Measurements from ENCODE around the gene GABRR2. TPM values are rescaled to one million over a fixed set of nuclear protein-coding genes. Genes with fewer than 3 reads are reported as not detected.

The GABRR2 gene
- total and polyA plus RNA-seq, 2 of the 4 experiments (the other 2 are of a cell fraction), result 0.26 TPM; not detected in 1

GRCh38 chr6:89222712-89223039 is 92.4 kb downstream of the GABRR2 start:
- ATAC-seq (ENCODE audit: low read depth) (no peak), DNase-seq (no peak)
- Histone ChIP-seq H3K27ac (ENCODE audit: insufficient read depth, low read length) (no peak overlapping the region), H3K79me1 (ENCODE audit: low read depth in 1 of 2, low read length in 2 of 2) (no peaks in the 10 kb centered on the region), H4K91ac (ENCODE audit: insufficient read depth, low read depth, low read length) (no peak overlapping the region), H3K9ac (ENCODE audit: low read depth, low read length) (no peak overlapping the region), H2BK5ac (ENCODE audit: low read depth, low read length, poor library complexity, severe bottlenecking) (no peak overlapping the region), H4K8ac (ENCODE audit: low read depth in 2 of 2, low read length in 2 of 2) (no peak overlapping the region), H3K4me1 (ENCODE audit: control insufficient read depth, insufficient read depth, low read length) (no peaks in the 10 kb centered on the region), H4K20me1 (ENCODE audit: insufficient read depth, low read length) (no peaks in the 10 kb centered on the region), H3K23ac (ENCODE audit: low read depth, low read length) (no peak overlapping the region), H3K9me1 (ENCODE audit: insufficient read depth, low read length) (no peaks in the 10 kb centered on the region), H3K9me3 (ENCODE audit: control insufficient read depth, insufficient read depth, low read length) (no peaks in the 10 kb centered on the region), H3K36me3 (ENCODE audit: control insufficient read depth, insufficient read depth, low read length) (no peaks in the 10 kb centered on the region), H2AK5ac (ENCODE audit: low read depth, low read length) (no peak overlapping the region), H2BK15ac (ENCODE audit: low read depth, low read length) (no peak overlapping the region), H3K56ac (ENCODE audit: extremely low read depth, insufficient read depth, low read length) (no peak overlapping the region), H4K5ac (ENCODE audit: low read depth, low read length) (no peak overlapping the region), H3K18ac (ENCODE audit: low read depth, low read length) (no peak overlapping the region), H2BK120ac (ENCODE audit: low read depth, low read length) (no peak overlapping the region), H2BK20ac (ENCODE audit: low read depth, low read length) (no peak overlapping the region), H3K27me3 (ENCODE audit: control insufficient read depth, insufficient read depth, low read length) (peaks cover 2% of the 10 kb centered on the region), H3K4me3 (ENCODE audit: insufficient read depth, low read depth, low read length) (no peak overlapping the region), H3K14ac (replicated peaks; ENCODE audit: low read depth, low read length) (no peak overlapping the region), H3K4ac (ENCODE audit: low read depth, low read length) (no peak overlapping the region), H2AK9ac (replicated peaks; ENCODE audit: low read depth, low read length, poor library complexity) (no peak overlapping the region), H3K4me2 (ENCODE audit: low read depth, low read length) (no peak overlapping the region), H2AFZ (replicated peaks; ENCODE audit: low read length, poor library complexity) (no peak overlapping the region)
- WGBS, 2 experiments (ENCODE audit: extremely low coverage in 2 of 2, insufficient read length in 1 of 2), result no CpG with 5 or more reads among the region's 4 CpGs
- no TSS peak for BruUV-seq (replicated peaks)
- dilution Hi-C loops (cut with HindIII; ENCODE audit: low sequenced_read_pairs, unreplicated experiment) (no loop called here), in situ Hi-C loops (cut with MboI; ENCODE audit: low sequenced_read_pairs) (no loop called here), intact Hi-C loops (cut with micrococcal nuclease) (no loop called here)
- CTCF ChIA-PET, result interaction anchor here (0.6 kb wide), 1 partner anchor 1554 kb away, joined by 5 read pairs; no protein-coding TSS in a partner anchor
- POLR2A ChIA-PET (ENCODE audit: unreplicated experiment), result no interaction called here
- no peak for TF ChIP-seq CEBPB (IDR thresholded peaks at IDR 0.05; ENCODE audit: low read depth, low read length)
- TF ChIP-seq FOS (IDR thresholded peaks at IDR 0.05; ENCODE audit: low read depth, low read length), result no peak
- no peak for TF ChIP-seq RFX5 (IDR thresholded peaks at IDR 0.05; ENCODE audit: low read depth, low read length)
- no peak for TF ChIP-seq BHLHE40 (IDR thresholded peaks at IDR 0.05; ENCODE audit: low read depth, low read length)
- no peak for TF ChIP-seq RAD21 (IDR thresholded peaks at IDR 0.05; ENCODE audit: low read length)
- TF ChIP-seq POLR2A (IDR thresholded peaks at IDR 0.05; ENCODE audit: low read depth, low read length), result no peak
- no peak for TF ChIP-seq NFE2L2 (IDR thresholded peaks at IDR 0.05; ENCODE audit: low read depth, low read length)
- no peak for TF ChIP-seq CHD1 (IDR thresholded peaks at IDR 0.05; ENCODE audit: low read depth, low read length)
- TF ChIP-seq MAZ (IDR thresholded peaks at IDR 0.05; ENCODE audit: borderline replicate concordance, low read depth, low read length), result no peak
- TF ChIP-seq, protein P1, sequence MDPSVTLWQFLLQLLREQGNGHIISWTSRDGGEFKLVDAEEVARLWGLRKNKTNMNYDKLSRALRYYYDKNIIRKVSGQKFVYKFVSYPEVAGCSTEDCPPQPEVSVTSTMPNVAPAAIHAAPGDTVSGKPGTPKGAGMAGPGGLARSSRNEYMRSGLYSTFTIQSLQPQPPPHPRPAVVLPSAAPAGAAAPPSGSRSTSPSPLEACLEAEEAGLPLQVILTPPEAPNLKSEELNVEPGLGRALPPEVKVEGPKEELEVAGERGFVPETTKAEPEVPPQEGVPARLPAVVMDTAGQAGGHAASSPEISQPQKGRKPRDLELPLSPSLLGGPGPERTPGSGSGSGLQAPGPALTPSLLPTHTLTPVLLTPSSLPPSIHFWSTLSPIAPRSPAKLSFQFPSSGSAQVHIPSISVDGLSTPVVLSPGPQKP (IDR thresholded peaks at IDR 0.05; ENCODE audit: borderline replicate concordance, low read depth, low read length), result no peak
- no peak for TF ChIP-seq RCOR1 (IDR thresholded peaks at IDR 0.05; ENCODE audit: insufficient replicate concordance, low read length)
- TF ChIP-seq SMC3 (IDR thresholded peaks at IDR 0.05; ENCODE audit: low read depth, low read length), result no peak
- no peak for TF ChIP-seq USF2 (IDR thresholded peaks at IDR 0.05; ENCODE audit: low read depth, low read length)
- no peak for TF ChIP-seq CTCF (conservative IDR thresholded peaks at IDR 0.05; ENCODE audit: low read depth, low read length)
- no peak for TF ChIP-seq MAFK (IDR thresholded peaks at IDR 0.05; ENCODE audit: low read depth, low read length)
- no peak for TF ChIP-seq MXI1 (IDR thresholded peaks at IDR 0.05; ENCODE audit: borderline replicate concordance, low read depth, low read length)

Data from IMR-90 (cell line).